NCI-H2107 treated with DMSO at 0.1 percent for 48 hours (cell line): Measurements from ENCODE around the gene IRX5.

ENCODE experiments used
- DNase-seq: peaks from one replicate; lab custom pipeline; 2025; ENCODE audit not compliant: unreplicated experiment; lab: John Stamatoyannopoulos, UW

The IRX5 gene

GRCh38 chr16:54929090-54930004 is 1.3 kb upstream of the IRX5 start:
- peak; percentile 95 for DNase-seq

GRCh38 chr16:54930869-54931119 is 129 bp downstream of the IRX5 start:
- DNase-seq, result no peak

- peak; percentile 10 for DNase-seq
Measured at GRCh38 chr16:54931120-54932014, 702 bp downstream of the IRX5 start.

- DNase-seq, result no peak
Measured at GRCh38 chr16:54932021-54932660, 1.5 kb downstream of the IRX5 start.

GRCh38 chr16:54932737-54933254 is 2.1 kb downstream of the IRX5 start:
- no peak for DNase-seq

GRCh38 chr16:54933281-54934011 is 2.8 kb downstream of the IRX5 start:
- DNase-seq, result no peak

GRCh38 chr16:54934481-54935265 is 4.0 kb downstream of the IRX5 start:
- no peak for DNase-seq

- no peak for DNase-seq
Measured at GRCh38 chr16:54935266-54935968, 4.8 kb downstream of the IRX5 start.

GRCh38 chr16:54936201-54936978 is 5.7 kb downstream of the IRX5 start:
- no peak for DNase-seq

GRCh38 chr16:54936979-54937670 is 6.5 kb downstream of the IRX5 start:
- DNase-seq, result no peak

- no peak for DNase-seq
Measured at GRCh38 chr16:54937671-54938211, 7.1 kb downstream of the IRX5 start.

- DNase-seq, result no peak
Measured at GRCh38 chr16:54938212-54939028, 7.8 kb downstream of the IRX5 start.

- no peak for DNase-seq
Measured at GRCh38 chr16:54939029-54939346, 8.3 kb downstream of the IRX5 start.

GRCh38 chr16:54939510-54940278 is 9.0 kb downstream of the IRX5 start:
- no peak for DNase-seq

- no peak for DNase-seq
Measured at GRCh38 chr16:54940279-54940604, 9.6 kb downstream of the IRX5 start.

- no peak for DNase-seq
Measured at GRCh38 chr16:54942353-54942943, 11.8 kb downstream of the IRX5 start.
